Measurements from ENCODE around the gene DOK6.

- TF ChIP-seq CTCF (conservative IDR thresholded peaks at IDR 0.05) (no peak), ZFX (IDR thresholded peaks at IDR 0.05) (no peak)
Observed at GRCh38 chr18:69686861-69687260, 286.2 kb downstream of the DOK6 start.
